SK-N-SH treated with all-trans-retinoic acid at 6 μM for 48 hours (cell line): ENCODE measurements around the gene RAET1G.

Experiments
- ESRRG ChIP-seq: fragments of 250-450 bp; sonication (Bioruptor Pico); IDR thresholded peaks from 2 replicates; pipeline ENCODE4 v1.6.1; 2021; ENCODE audit warnings: mild to moderate bottlenecking
- GLIS3 ChIP-seq: fragments of 250-450 bp; sonication (Bioruptor Pico); IDR thresholded peaks from 2 replicates; pipeline ENCODE4 v1.5.0; 2020; ENCODE audit warnings: mild to moderate bottlenecking, moderate library complexity
- PPARA ChIP-seq: fragments of 250-450 bp; sonication (Bioruptor Pico); IDR thresholded peaks from 2 replicates; pipeline ENCODE4 v1.5.0; 2020; ENCODE audit warnings: mild to moderate bottlenecking, borderline replicate concordance
- SNAI2 ChIP-seq: fragments of 250-450 bp; sonication (Bioruptor Pico); IDR thresholded peaks from 2 replicates; pipeline ENCODE4 v1.5.0; 2020; ENCODE audit warnings: mild to moderate bottlenecking, moderate library complexity
- ZC3H10 ChIP-seq: fragments of 250-450 bp; sonication (Bioruptor Pico); IDR thresholded peaks from 2 replicates; pipeline ENCODE4 v1.5.1; 2021; ENCODE audit warnings: mild to moderate bottlenecking, moderate library complexity
- ZFP3 ChIP-seq: fragments of 250-450 bp; sonication (Bioruptor Pico); IDR thresholded peaks from 2 replicates; pipeline ENCODE4 v1.5.0; 2020; ENCODE audit warnings: mild to moderate bottlenecking, moderate library complexity
- ZFP30 ChIP-seq: fragments of 450-650 bp; formaldehyde crosslinking; IDR thresholded peaks from 2 replicates; pipeline ENCODE4 v1.5.0; 2022; ENCODE audit warnings: mild to moderate bottlenecking, moderate library complexity
- ZNF8 ChIP-seq: fragments of 450-650 bp; formaldehyde crosslinking; IDR thresholded peaks from 2 replicates; pipeline ENCODE4 v1.5.0; 2020; ENCODE audit warnings: mild to moderate bottlenecking, moderate library complexity
- TF ChIP-seq, protein P1 (sequence below): fragments of 250-450 bp; sonication (Bioruptor Pico); IDR thresholded peaks from 2 replicates; pipeline ENCODE4 v1.8.0; 2020; ENCODE audit warnings: mild to moderate bottlenecking, moderate library complexity, borderline replicate concordance
- TF ChIP-seq, protein P2 (sequence below): fragments of 250-450 bp; sonication (Bioruptor Pico); IDR thresholded peaks from 2 replicates; pipeline ENCODE4 v1.5.0; 2020; ENCODE audit warnings: mild to moderate bottlenecking, moderate library complexity

DNA sequence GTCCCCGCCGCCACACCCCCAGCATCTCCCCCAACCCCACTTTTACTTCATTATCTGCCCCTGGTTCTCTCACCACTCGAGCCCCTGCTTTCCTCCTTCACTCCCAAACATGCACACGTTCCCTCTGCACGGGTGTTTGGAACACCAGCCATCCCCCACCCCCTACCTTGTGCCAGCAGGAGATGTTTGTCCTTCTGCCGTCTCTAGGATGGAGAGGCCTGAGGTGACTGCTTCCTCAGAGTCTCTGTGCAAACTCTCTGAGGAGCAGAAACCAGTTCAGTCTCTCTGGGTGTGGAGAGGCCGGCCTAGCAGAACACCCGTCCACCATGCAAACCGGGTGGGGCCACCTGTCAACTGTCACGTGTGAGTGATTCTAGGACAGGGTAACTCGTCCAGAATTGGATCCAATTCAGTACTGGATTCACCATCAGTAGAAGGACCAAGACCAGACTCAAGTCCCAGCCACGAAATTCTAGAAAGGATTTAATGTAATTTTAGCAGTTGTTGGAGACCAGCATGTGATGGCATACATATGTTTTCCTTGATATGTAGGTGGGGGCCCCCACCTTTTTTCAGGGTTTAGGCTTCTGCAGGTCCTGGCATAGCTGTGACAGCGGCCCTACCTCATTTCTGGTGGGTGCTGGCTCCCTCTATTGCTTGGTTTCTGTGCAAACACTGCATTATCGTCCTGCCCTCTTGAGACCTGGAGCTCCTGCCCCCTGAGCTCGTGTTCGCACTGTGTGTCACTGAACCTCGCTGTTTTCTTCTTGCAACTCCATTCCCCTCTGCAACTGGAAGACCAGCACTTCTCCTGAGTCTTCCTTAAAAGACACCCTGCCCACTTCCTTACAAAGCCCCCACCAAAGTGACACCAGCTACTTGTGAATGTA, 24.8 kb downstream of the RAET1G start, which contains the start of gene RAET1E:
- TF ChIP-seq ZFP3 (CRISPR knock-in tag) (no peak), ZFP30 (CRISPR knock-in tag) (no peak), SNAI2 (CRISPR knock-in tag) (no peak), PPARA (CRISPR knock-in tag) (no peak), ESRRG (CRISPR knock-in tag) (no peak), ZC3H10 (CRISPR knock-in tag) (no peak), GLIS3 (no peak), ZNF8 (CRISPR knock-in tag) (no peak)
- TF ChIP-seq, protein P1, sequence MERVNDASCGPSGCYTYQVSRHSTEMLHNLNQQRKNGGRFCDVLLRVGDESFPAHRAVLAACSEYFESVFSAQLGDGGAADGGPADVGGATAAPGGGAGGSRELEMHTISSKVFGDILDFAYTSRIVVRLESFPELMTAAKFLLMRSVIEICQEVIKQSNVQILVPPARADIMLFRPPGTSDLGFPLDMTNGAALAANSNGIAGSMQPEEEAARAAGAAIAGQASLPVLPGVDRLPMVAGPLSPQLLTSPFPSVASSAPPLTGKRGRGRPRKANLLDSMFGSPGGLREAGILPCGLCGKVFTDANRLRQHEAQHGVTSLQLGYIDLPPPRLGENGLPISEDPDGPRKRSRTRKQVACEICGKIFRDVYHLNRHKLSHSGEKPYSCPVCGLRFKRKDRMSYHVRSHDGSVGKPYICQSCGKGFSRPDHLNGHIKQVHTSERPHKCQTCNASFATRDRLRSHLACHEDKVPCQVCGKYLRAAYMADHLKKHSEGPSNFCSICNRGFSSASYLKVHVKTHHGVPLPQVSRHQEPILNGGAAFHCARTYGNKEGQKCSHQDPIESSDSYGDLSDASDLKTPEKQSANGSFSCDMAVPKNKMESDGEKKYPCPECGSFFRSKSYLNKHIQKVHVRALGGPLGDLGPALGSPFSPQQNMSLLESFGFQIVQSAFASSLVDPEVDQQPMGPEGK (CRISPR knock-in tag), result no peak
- TF ChIP-seq, protein P2, sequence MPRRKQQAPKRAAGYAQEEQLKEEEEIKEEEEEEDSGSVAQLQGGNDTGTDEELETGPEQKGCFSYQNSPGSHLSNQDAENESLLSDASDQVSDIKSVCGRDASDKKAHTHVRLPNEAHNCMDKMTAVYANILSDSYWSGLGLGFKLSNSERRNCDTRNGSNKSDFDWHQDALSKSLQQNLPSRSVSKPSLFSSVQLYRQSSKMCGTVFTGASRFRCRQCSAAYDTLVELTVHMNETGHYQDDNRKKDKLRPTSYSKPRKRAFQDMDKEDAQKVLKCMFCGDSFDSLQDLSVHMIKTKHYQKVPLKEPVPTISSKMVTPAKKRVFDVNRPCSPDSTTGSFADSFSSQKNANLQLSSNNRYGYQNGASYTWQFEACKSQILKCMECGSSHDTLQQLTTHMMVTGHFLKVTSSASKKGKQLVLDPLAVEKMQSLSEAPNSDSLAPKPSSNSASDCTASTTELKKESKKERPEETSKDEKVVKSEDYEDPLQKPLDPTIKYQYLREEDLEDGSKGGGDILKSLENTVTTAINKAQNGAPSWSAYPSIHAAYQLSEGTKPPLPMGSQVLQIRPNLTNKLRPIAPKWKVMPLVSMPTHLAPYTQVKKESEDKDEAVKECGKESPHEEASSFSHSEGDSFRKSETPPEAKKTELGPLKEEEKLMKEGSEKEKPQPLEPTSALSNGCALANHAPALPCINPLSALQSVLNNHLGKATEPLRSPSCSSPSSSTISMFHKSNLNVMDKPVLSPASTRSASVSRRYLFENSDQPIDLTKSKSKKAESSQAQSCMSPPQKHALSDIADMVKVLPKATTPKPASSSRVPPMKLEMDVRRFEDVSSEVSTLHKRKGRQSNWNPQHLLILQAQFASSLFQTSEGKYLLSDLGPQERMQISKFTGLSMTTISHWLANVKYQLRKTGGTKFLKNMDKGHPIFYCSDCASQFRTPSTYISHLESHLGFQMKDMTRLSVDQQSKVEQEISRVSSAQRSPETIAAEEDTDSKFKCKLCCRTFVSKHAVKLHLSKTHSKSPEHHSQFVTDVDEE, result no peak
